A673 (cell line): ENCODE measurements around the gene OR5T1. TPM values are rescaled to one million over a fixed set of nuclear protein-coding genes. Genes with fewer than 3 reads are reported as not detected.

ENCODE experiments used
- BruUV-seq: library from RNA; stranded (reverse); fragments of 400-500 nt; replicated peaks from 2 replicates; lab custom pipeline; 2021; lab: Mats Ljungman, UMichigan
- CTCF ChIA-PET: fragments of 300-600 bp; sonication (Branson Sonifier 250); formaldehyde crosslinking; loops from one replicate; lab custom pipeline; 2022; ENCODE audit warnings: antibody characterized with exemption; lab: Charles Lee
- POLR2A ChIA-PET: fragments of 300-600 bp; sonication (Branson Sonifier 250); formaldehyde crosslinking; loops from one replicate; lab custom pipeline; 2022; ENCODE audit warnings: antibody characterized with exemption; ENCODE audit not compliant: low non-redundant PET; lab: Charles Lee
- DNase-seq: peaks from one replicate; pipeline ENCODE4 v3.0.0-alpha.2; 2015; ENCODE audit warnings: low spot score
- H3K27ac ChIP-seq: fragments of 200-600 bp; sonication (generic); 2 replicates; pipeline ENCODE4 v1.5.1; 2016; ENCODE audit warnings: mixed run types, low read depth, mild to moderate bottlenecking, mixed read lengths, antibody characterized with exemption, low read length; ENCODE audit not compliant: poor library complexity, severe bottlenecking
- H3K27me3 ChIP-seq: fragments of 200-600 bp; sonication (generic); replicated peaks from 2 replicates; pipeline ENCODE4 v1.6.1; 2017; ENCODE audit warnings: mixed run types, low read depth, mild to moderate bottlenecking, mixed read lengths, antibody characterized with exemption, low read length; ENCODE audit not compliant: insufficient read depth, poor library complexity
- H3K36me3 ChIP-seq: fragments of 200-600 bp; sonication (generic); 2 replicates; pipeline ENCODE4 v1.6.1; 2016; ENCODE audit warnings: mixed run types, mild to moderate bottlenecking, mixed read lengths, antibody characterized with exemption, low read length; ENCODE audit not compliant: insufficient read depth, poor library complexity, severe bottlenecking
- H3K4me1 ChIP-seq: fragments of 200-600 bp; sonication (generic); 2 replicates; pipeline ENCODE4 v1.6.1; 2017; ENCODE audit warnings: mixed run types, mild to moderate bottlenecking, mixed read lengths, antibody characterized with exemption, low read length; ENCODE audit not compliant: insufficient read depth, poor library complexity, severe bottlenecking
- H3K4me3 ChIP-seq: fragments of 200-600 bp; sonication (generic); 2 replicates; pipeline ENCODE4 v1.5.1; 2016; ENCODE audit warnings: low read depth, mixed run types, mild to moderate bottlenecking, mixed read lengths, low read length; ENCODE audit not compliant: poor library complexity, severe bottlenecking
- H3K9me3 ChIP-seq: fragments of 200-600 bp; sonication (generic); 2 replicates; pipeline ENCODE4 v1.6.1; 2016; ENCODE audit warnings: mixed run types, low read depth, mild to moderate bottlenecking, mixed read lengths, antibody characterized with exemption, low read length; ENCODE audit not compliant: poor library complexity, severe bottlenecking
- CTCF ChIP-seq: fragments of 300-800, 200-600 bp; sonication (generic); conservative IDR thresholded peaks from 2 replicates; pipeline ENCODE4 v1.5.1; 2017; ENCODE audit warnings: low read depth, mild to moderate bottlenecking, antibody characterized with exemption, low read length, moderate library complexity, mixed read lengths
- EZH2 ChIP-seq: fragments of 200-600 bp; sonication (generic); IDR thresholded peaks from 2 replicates; pipeline ENCODE4 v1.6.1; 2017; ENCODE audit warnings: borderline replicate concordance, low read depth, mild to moderate bottlenecking, mixed read lengths, antibody characterized with exemption, low read length; ENCODE audit not compliant: poor library complexity, severe bottlenecking
- intact Hi-C: fragments of 100-400 bp; cut with micrococcal nuclease; formaldehyde crosslinking; loops from one replicate; pipeline ENCODE4 v1.10.0; 2022; ENCODE audit not compliant: unreplicated experiment
- total RNA-seq: library from RNA; stranded (reverse); gene quantifications from 2 replicates; pipeline ENCODE4 v1.2.3, GENCODE V29; 2021

OR5T1 gene
- total RNA-seq, 1 experiment from 2014 or later = not detected

GRCh38 chr11:56271092-56271491 lies 2.9 kb upstream of the OR5T1 start:
- H3K4me3 ChIP-seq = no peak overlapping the region
- no peaks in the 10 kb centered on the region for H3K36me3 ChIP-seq
- CTCF ChIA-PET = no interaction called here
- H3K27me3 ChIP-seq = no peaks in the 10 kb centered on the region
- H3K27ac ChIP-seq = no peak overlapping the region
- no peak for DNase-seq
- BruUV-seq = no TSS peak
- no peaks in the 10 kb centered on the region for H3K4me1 ChIP-seq
- intact Hi-C loops = no loop called here
- POLR2A ChIA-PET = no interaction called here
- H3K9me3 ChIP-seq = peaks cover 14% of the 10 kb centered on the region
- TF ChIP-seq EZH2 (no peak), CTCF (no peak)

GRCh38 chr11:56292154-56292553 lies 18.2 kb downstream of the OR5T1 start, which contains the start of gene OR8H1:
Gene OR8H1, minus strand, starts transcription at chr11:56292254. Its CDS starts 1,192 bp downstream, at chr11:56291062.
- no peaks in the 10 kb centered on the region for H3K4me1 ChIP-seq
- no peaks in the 10 kb centered on the region for H3K27me3 ChIP-seq
- no peak for DNase-seq
- CTCF ChIA-PET = no interaction called here
- POLR2A ChIA-PET = no interaction called here
- intact Hi-C loops = no loop called here
- no peak within 1 kb of the TSS for H3K4me3 ChIP-seq
- no peaks in the 10 kb centered on the region for H3K36me3 ChIP-seq
- H3K9me3 ChIP-seq = peaks cover 19% of the 10 kb centered on the region
- no TSS peak for BruUV-seq
- TF ChIP-seq CTCF (no peak), EZH2 (no peak)
- no peak within 1 kb of the TSS for H3K27ac ChIP-seq

- H3K4me3 ChIP-seq = no peak overlapping the region
- intact Hi-C loops = no loop called here
- no TSS peak for BruUV-seq
- POLR2A ChIA-PET = no interaction called here
- no peak overlapping the region for H3K27ac ChIP-seq
- no peaks in the 10 kb centered on the region for H3K36me3 ChIP-seq
- no peak for TF ChIP-seq EZH2
- no peak for TF ChIP-seq CTCF
- CTCF ChIA-PET = no interaction called here
- no peaks in the 10 kb centered on the region for H3K27me3 ChIP-seq
- H3K4me1 ChIP-seq = no peaks in the 10 kb centered on the region
- DNase-seq = no peak
- peaks cover 20% of the 10 kb centered on the region for H3K9me3 ChIP-seq
Observed at GRCh38 chr11:56296898-56297297, 22.9 kb downstream of the OR5T1 start.
